Astrocyte (in vitro differentiated cells and primary cell): ENCODE results near the gene TP73. TPM values are rescaled to one million over a fixed set of nuclear protein-coding genes. Genes with fewer than 3 reads are reported as not detected.
A peak's percentile ranks its signal among the peaks of the same experiment; 100 is the strongest.

Source experiments
- DNase-seq: peaks from one replicate; pipeline ENCODE4 v3.0.0-alpha.2; 2010; ENCODE audit warnings: low read depth
- FAIRE-seq: peaks from 2 replicates; lab custom pipeline; 2011; peaks lifted over from hg19 to GRCh38; lab: Jason Lieb, UNC
- H2AFZ ChIP-seq: 2 replicates; pipeline ENCODE4 v1.6.0; 2012; ENCODE audit warnings: low read depth, low read length, inconsistent platforms
- H3K27ac ChIP-seq: 2 replicates; pipeline ENCODE4 v1.5.1; 2011; ENCODE audit warnings: low read depth, low read length, inconsistent platforms
- H3K27me3 ChIP-seq: 2 replicates; pipeline ENCODE4 v1.6.0; 2011; ENCODE audit warnings: low read length, inconsistent platforms; ENCODE audit not compliant: insufficient read depth
- H3K36me3 ChIP-seq: 2 replicates; pipeline ENCODE4 v1.5.1; 2011; ENCODE audit warnings: low read length, inconsistent platforms; ENCODE audit not compliant: insufficient read depth
- H3K4me1 ChIP-seq: 2 replicates; pipeline ENCODE4 v1.5.1; 2011; ENCODE audit warnings: low read length, inconsistent platforms; ENCODE audit not compliant: insufficient read depth
- H3K4me2 ChIP-seq: 2 replicates; pipeline ENCODE4 v1.6.0; 2012; ENCODE audit warnings: low read length, inconsistent platforms
- H3K4me3 ChIP-seq: 2 replicates; pipeline ENCODE4 v1.5.1; 2011; ENCODE audit warnings: low read depth, mild to moderate bottlenecking, low read length, inconsistent platforms; ENCODE audit not compliant: insufficient read depth
- H3K79me2 ChIP-seq: 2 replicates; pipeline ENCODE4 v1.6.0; 2012; ENCODE audit warnings: mild to moderate bottlenecking, low read length, inconsistent platforms; ENCODE audit not compliant: insufficient read depth
- H3K9ac ChIP-seq: 2 replicates; pipeline ENCODE4 v1.6.0; 2012; ENCODE audit warnings: mild to moderate bottlenecking, low read length, inconsistent platforms
- H3K9me3 ChIP-seq: 2 replicates; pipeline ENCODE4 v1.5.1; 2012; ENCODE audit warnings: low read depth, mild to moderate bottlenecking, low read length, inconsistent platforms; ENCODE audit not compliant: insufficient read depth
- H4K20me1 ChIP-seq: 2 replicates; pipeline ENCODE4 v1.6.0; 2012; ENCODE audit warnings: low read length, inconsistent platforms; ENCODE audit not compliant: insufficient read depth
- H3K27ac Mint-ChIP-seq: one replicate; pipeline ENCODE4 v1.8.0; 2021; ENCODE audit warnings: mild to moderate bottlenecking, mixed read lengths; ENCODE audit not compliant: unreplicated experiment
- H3K27me3 Mint-ChIP-seq: one replicate; pipeline ENCODE4 v1.8.0; 2021; ENCODE audit warnings: low read depth, mixed read lengths; ENCODE audit not compliant: unreplicated experiment
- H3K36me3 Mint-ChIP-seq: one replicate; pipeline ENCODE4 v1.8.0; 2021; ENCODE audit warnings: low read depth, mixed read lengths; ENCODE audit not compliant: unreplicated experiment
- H3K4me1 Mint-ChIP-seq: one replicate; pipeline ENCODE4 v1.8.0; 2021; ENCODE audit warnings: low read depth, mixed read lengths; ENCODE audit not compliant: unreplicated experiment
- H3K4me3 Mint-ChIP-seq: one replicate; pipeline ENCODE4 v1.8.0; 2021; ENCODE audit warnings: mild to moderate bottlenecking, moderate library complexity, mixed read lengths; ENCODE audit not compliant: unreplicated experiment
- H3K9me3 Mint-ChIP-seq: one replicate; pipeline ENCODE4 v1.8.0; 2021; ENCODE audit warnings: mild to moderate bottlenecking, mixed read lengths; ENCODE audit not compliant: unreplicated experiment
- EZH2 ChIP-seq: IDR thresholded peaks from 2 replicates; pipeline ENCODE4 v1.6.1; 2012; ENCODE audit warnings: mild to moderate bottlenecking, low read length, inconsistent platforms; ENCODE audit not compliant: insufficient read depth
- total RNA-seq: library from RNA; stranded (reverse); gene quantifications from 2 replicates; pipeline ENCODE4 v1.2.1, GENCODE V29; 2021
- TF ChIP-seq, protein P1 (sequence below): IDR thresholded peaks from 2 replicates; pipeline ENCODE4 v1.5.1; 2011; ENCODE audit warnings: low read depth, mild to moderate bottlenecking, inconsistent platforms, low read length, moderate library complexity; ENCODE audit not compliant: insufficient read depth

TP73 gene
- total RNA-seq, 1 donor from 2014 or later, result 0.18 TPM

DNA sequence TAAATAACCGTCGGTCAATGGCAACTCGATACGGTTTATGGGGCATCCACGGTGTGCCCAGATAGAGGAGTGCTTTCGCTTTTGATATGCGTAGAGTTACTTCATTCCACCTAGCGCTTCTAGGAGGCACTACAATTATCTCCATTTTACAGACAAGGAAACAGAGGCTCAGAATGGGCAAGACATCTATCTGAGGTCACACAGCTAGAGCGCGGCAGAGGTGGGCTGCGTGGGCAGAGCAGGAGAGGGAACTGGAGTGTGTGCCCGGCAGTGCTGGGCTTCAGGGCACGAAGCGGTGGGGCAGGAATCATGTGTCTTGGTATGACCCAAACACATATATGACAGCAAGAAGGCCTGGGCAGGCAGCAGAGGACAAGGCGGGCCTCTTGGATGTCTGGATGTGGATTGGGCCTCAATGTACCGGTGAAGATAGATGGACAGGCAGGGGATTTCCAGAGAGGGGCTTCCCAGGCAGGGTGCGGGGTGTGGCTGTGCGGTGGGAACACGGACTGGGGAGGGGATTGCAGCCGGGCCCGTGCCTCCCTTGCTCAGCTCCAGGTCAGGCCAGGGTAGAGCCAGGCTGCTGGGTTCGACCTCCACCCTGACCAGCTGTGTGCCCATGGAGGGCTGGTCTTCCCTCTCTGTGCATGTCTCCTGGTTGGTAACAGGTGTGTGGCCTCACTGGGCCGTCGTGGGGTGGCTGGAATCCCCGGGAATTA, 21.2 kb downstream of the TP73 start:
- Histone ChIP-seq H3K9ac (no peak overlapping the region), H3K27me3 (peaks cover 7% of the 10 kb centered on the region), H3K4me1 (peaks cover 6% of the 10 kb centered on the region), H3K27ac (no peak overlapping the region), H3K79me2 (no peaks in the 10 kb centered on the region), H3K4me2 (no peak overlapping the region), H2AFZ (no peak overlapping the region), H3K36me3 (no peaks in the 10 kb centered on the region), H3K9me3 (no peaks in the 10 kb centered on the region), H3K4me3 (no peak overlapping the region), H4K20me1 (no peaks in the 10 kb centered on the region)
- TF ChIP-seq, protein P1, sequence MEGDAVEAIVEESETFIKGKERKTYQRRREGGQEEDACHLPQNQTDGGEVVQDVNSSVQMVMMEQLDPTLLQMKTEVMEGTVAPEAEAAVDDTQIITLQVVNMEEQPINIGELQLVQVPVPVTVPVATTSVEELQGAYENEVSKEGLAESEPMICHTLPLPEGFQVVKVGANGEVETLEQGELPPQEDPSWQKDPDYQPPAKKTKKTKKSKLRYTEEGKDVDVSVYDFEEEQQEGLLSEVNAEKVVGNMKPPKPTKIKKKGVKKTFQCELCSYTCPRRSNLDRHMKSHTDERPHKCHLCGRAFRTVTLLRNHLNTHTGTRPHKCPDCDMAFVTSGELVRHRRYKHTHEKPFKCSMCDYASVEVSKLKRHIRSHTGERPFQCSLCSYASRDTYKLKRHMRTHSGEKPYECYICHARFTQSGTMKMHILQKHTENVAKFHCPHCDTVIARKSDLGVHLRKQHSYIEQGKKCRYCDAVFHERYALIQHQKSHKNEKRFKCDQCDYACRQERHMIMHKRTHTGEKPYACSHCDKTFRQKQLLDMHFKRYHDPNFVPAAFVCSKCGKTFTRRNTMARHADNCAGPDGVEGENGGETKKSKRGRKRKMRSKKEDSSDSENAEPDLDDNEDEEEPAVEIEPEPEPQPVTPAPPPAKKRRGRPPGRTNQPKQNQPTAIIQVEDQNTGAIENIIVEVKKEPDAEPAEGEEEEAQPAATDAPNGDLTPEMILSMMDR, result no peak
- no peak for TF ChIP-seq EZH2
- H3K36me3 Mint-ChIP-seq, result no peaks in the 10 kb centered on the region
- peaks cover 6% of the 10 kb centered on the region for H3K4me1 Mint-ChIP-seq
- H3K27ac Mint-ChIP-seq, result no peak overlapping the region
- no peak for FAIRE-seq
- peaks cover 26% of the 10 kb centered on the region for H3K27me3 Mint-ChIP-seq
- no peak for DNase-seq
- no peaks in the 10 kb centered on the region for H3K9me3 Mint-ChIP-seq
- peak overlapping the region; percentile 23 for H3K4me3 Mint-ChIP-seq

DNA sequence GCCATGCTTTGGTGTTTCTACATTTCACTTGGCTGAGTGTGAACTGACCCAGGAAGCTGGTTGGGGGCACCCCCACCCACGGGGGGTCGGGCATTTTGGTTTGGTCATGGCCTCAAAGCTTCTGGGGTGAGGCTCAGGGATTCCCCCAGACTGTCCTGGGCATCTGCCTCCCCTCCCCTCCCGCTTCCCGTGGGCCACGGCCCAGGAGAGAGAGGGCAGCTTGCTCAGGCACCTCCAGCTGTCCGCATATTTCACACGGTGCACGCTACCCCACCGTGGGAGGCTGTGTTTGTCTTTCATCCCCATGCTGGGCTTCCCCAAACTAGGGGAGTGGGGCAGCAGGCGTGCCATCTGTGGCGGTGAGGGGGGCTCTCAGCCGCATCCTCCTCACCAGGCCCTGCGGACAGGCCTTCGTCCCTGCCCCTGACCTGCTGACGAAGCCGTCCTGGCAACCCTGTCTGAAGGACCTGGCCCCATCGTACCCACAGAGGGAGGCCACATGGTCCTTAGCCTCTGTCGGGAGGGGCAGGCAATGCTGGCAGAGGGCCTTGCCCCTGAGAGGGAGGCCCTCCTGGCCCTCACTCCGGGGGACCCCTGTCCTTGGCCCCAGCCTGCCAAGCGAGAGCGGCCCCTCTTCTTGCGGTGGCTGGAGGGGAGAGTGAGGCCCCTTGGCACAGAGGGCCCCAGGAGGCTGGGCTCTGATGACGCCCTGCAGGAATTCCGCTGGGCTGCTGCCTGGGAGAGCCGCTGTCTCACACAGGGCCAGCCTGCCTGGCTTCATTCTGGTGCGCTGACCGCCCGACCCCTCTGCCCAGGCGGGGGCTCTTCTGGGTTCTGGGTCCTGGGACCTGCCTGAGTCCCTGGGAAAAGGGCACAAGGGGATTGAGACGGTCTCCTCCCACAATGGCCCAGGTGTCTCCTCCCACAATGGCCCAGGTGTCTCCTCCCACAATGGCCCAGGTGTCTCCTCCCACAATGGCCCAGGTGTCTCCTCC, 22.1 kb downstream of the TP73 start:
- TF ChIP-seq EZH2, result no peak
- TF ChIP-seq, protein P1, result no peak
- H3K4me2 ChIP-seq, result no peak overlapping the region
- no peak overlapping the region for H2AFZ ChIP-seq
- no peak overlapping the region for H3K4me3 Mint-ChIP-seq
- no peaks in the 10 kb centered on the region for H4K20me1 ChIP-seq
- FAIRE-seq, result no peak
- peaks cover 6% of the 10 kb centered on the region for H3K4me1 Mint-ChIP-seq
- H3K27ac Mint-ChIP-seq, result no peak overlapping the region
- H3K4me1 ChIP-seq, result peaks cover 6% of the 10 kb centered on the region
- H3K36me3 Mint-ChIP-seq, result no peaks in the 10 kb centered on the region
- H3K9me3 ChIP-seq, result no peaks in the 10 kb centered on the region
- no peaks in the 10 kb centered on the region for H3K79me2 ChIP-seq
- peaks cover 30% of the 10 kb centered on the region for H3K27me3 Mint-ChIP-seq
- H3K4me3 ChIP-seq, result no peak overlapping the region
- no peaks in the 10 kb centered on the region for H3K36me3 ChIP-seq
- no peak overlapping the region for H3K9ac ChIP-seq
- H3K27me3 ChIP-seq, result peaks cover 7% of the 10 kb centered on the region
- H3K9me3 Mint-ChIP-seq, result no peaks in the 10 kb centered on the region
- no peak for DNase-seq
- no peak overlapping the region for H3K27ac ChIP-seq
